NCI-H1436 treated with DMSO at 0.1 percent for 48 hours (cell line): Measurements from ENCODE around the gene ZNF502.
"Not testable (repeated sequence)": the region's sequence is repeated elsewhere in the genome, so short reads cannot be mapped to it uniquely, and the experiment has no call there.

ENCODE experiments used
- DNase-seq: peaks from one replicate; lab custom pipeline; 2025; lab: John Stamatoyannopoulos, UW

Gene ZNF502

DNA sequence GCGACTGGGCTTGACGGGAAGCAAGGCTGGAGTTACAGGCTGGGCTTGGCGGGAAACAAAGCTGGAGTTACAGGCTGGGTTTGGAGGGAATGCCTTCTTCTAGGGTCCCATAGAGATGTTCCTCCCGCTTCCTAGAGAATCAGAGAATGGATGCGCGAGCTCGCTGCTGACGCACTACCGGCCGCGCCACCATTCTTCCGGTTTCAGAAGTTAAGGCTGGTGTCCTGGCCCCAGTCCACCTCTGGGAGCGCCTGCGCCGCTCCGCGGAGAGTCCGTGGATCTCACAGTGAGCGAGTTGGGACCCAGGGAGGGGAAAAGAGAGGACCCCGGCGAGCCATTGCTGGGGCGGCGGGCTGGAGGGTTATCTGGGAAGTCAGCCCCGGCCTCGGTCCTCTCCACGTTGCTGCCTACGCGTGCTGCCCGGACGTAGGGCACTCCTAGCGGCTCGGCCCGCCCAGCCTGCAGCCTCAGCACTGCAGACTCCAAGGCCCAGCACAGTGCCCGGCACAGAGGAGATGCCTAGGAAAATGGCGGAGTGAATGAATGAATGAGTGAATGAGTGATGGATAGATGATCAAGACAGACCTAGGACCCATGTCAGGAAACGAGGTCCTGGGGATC, at the start of gene ZNF502:
ZNF502 (plus strand) TSS at position 206 of the 621 bp plus-strand sequence. CDS start 7,602 bp downstream, outside the sequence.
- no peak for DNase-seq

DNA sequence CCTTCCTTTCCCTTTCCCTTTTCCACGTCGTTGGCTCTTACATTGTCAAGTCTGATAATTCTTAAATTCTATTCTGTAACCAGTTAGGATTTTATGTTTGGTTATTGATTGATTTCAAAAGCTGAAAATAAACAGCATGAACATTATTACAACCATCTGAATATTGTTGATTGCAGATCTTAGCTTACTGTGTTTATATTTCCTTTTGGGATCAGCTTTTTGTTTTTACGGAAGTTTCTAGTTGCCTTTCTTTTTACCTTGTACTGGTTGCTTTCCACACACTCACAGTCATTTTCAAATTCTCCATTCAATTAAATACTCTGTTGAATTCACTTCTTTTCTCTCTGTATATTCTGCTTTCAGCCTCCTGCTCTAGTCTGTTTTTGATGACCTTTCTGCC, 47.3 kb upstream of the ZNF502 start:
- no peak for DNase-seq

DNA sequence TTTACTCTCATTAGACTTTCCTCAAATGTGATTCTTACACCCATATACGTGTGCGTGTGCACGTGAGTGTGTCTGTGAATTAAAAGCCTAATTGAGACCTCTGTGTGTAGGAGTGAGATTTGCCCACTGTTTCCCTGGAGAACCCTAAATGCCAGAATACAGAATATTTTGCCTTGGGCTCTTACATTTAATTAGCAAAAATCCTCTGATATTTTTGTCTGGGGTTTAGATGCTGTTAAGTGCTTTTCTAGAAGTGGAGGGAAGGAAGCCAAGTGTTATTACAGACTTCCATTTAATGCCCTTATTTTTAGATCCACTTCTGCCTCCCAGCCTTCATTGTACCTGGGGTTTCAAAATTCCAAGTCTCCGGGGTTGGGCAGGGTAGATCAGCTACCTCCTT, 46.1 kb upstream of the ZNF502 start:
- no peak for DNase-seq

DNA sequence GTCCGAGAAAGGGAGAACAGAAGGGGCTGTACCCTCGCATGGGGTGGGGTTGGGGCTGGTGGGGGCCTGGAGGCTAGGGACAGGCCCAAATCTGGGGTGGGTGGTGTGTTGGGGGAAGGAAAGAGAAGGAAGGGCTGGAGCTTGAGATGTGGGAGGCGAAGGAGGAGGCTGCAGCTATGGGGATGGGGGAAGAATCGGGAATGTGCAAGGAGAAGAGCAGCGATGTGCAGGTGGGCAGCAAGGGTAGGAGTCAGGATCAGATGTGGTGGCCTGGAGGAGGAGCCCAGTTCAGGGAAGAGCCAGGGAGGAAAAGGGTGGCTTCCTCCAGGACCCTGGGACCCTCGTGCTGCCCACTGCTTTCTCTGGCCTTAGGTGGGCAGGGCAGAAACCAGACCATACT, 42.7 kb upstream of the ZNF502 start:
- DNase-seq, result no peak

DNA sequence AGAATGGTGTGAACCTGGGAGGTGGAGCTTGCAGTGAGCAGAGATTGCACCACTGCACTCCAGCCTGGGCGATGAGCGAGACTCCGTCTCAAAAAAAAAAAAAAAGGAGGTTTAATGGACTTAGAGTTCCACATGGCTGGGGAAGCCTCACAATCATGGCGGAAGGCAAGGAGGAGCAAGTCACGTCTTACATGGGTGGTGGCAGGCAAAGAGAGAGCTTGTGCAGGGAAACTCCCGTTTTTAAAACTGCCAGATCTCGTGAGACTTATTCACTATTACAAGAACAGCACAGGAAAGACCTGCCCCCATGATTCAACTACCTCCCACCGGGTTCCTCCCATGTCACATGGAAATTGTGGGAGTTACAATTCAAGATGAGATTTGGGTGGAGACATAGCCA, 39.0 kb upstream of the ZNF502 start:
- DNase-seq, result not testable (repeated sequence)

DNA sequence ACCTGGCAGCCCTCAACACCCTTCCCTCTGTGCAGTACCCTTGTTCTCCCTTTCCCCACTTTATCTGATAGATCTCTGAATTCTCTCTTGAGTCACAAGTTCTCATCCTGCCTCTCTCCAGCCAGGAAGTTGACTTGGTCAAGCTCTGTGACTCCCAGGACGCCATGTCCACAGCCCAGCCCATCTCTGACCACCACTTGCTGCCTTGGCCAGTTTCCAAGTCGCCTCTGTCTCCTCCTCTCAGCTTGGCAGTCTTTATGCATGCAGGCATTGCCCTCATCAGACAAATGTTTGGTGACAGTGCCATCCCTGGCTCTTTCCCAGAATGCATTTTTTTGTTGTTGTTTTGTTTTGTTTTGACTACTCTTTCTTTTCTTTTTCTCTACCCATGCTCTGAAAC, 38.2 kb upstream of the ZNF502 start:
- no peak for DNase-seq

DNA sequence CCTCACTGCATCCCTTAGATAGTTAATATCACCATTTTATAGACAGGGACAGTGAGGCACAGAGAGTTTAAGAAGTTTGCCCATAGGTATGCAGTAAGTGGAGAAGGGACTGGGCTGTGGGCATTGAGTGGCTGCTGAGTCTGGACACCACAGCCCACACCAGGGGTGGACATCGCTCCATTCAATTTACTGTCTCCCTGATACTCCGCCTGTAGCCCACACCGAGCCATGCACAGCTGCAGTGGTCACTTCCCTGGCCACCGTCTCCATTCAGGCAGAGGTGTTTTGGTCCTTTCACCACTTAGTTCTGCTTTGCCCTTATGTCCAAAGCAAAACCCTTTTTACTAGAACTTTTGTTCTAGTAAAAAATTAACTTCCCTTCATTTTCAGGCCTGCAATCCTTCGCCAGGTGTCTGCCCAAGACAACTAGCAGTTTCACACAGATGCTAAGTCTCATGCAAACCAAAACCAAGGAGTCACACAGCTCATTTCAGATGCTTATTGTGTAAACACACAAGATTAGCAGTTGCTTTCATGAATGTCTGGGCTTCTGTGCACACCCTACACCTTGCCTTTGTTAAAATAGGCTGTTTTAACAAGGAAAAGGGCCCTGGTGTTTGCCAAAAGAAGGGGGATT, 33.9 kb upstream of the ZNF502 start:
- no peak for DNase-seq

DNA sequence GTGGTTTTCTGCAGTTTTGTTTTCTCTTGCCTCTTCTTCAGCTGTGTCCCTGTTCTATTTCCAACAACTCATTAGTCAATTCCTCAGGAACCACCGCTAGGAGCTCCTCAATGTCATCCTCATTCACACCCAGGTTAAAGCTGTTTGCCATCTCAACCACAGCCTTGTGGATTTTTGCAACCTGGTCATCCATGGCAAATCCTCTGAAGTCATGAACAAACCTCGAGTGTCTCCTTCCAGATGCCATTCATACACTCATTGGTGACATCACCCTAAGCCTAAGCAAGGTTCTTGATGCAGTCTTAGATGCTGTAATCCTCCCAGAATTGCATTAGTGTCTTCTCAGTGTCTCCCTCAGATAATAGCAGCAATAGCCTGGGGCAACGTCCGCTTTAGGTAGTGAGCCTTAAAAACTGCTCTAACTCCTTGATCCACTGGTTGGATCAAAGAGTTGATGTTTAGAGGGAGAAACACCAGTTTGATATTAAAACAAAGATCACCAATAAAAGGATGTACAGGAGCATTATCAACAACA, 31.5 kb upstream of the ZNF502 start:
- no peak for DNase-seq

DNA sequence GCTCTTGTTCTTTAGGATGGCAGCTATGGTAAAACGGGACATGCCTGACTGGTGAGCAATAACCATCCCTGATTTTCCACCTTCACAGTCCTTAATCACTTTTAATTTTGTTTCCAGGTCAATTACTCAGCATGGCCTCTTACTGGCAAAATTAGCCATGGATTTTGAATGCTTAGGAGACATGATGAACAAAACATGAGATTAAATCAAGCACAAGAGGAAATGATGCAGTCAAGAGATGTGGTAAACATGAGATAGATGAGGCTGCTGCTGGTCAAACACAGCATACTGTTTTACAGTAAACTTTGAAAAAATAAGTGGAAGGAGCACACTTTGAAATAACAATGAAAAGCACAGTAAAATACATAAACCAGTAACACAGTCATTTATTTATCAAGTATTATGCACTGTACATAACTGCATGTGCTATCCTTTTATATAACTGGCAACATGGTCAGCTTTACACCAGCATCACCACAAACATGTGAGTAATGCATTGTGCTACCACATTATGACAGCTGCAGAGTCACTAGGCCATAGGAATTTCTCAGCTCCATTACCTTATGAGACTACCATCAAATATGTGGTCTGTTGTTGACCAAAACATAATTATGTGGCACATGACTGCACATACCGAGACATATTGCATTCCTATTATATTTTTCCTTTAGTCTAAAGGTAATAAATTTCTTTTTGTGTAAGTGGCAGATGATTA, 30.1 kb upstream of the ZNF502 start:
- no peak for DNase-seq

DNA sequence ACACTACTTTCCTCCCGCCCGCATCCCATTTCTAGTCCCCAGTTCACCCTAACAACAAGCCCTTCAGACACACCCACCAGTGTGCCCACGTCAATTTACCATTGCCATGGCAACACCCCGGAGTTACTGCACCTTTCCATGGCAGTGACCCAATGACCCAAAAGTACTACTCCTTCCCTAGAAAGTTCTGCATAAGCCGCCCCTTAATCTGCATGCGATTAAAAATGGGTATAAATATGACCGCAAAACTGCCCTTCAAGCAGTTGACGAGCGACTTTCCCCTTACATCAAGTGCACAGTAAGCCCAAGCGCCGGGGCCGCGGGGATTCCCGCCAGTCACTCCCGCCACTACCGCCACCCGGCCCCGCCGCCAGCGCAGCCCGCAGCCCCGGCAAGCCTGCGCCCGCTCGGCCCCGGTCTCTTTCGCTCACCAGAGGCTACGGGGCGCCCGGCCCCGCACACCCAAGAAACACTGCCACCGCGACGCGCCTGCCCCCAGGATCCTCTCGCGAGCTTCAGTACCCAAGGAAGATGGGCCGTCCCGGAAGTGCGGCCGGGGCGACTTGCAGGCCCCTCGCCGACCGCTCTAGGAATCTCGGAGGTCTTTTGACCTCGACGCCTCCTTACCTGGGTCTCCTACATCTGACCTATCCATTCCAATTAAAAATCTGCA, 27.2 kb upstream of the ZNF502 start:
- DNase-seq, result peak; percentile 6

DNA sequence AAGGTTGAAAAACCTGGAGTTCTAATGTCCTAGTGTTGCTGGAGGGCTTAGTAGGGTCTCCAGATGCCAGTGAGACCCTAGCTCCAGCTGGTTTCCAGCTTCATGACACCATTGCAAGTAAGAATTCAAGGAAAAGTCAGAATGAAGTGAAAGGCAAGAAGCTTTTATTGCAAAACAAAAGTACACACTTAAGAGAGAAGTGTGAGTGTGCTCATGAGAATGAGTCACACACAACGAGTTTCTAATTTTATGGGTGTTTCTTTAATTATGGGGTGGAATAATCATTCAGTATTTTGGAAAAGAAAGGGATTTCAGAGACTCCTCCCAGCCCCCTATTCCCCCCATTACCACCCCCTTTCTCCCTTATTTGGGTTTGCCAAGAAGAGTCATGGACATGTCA, 24.6 kb upstream of the ZNF502 start:
- no peak for DNase-seq

DNA sequence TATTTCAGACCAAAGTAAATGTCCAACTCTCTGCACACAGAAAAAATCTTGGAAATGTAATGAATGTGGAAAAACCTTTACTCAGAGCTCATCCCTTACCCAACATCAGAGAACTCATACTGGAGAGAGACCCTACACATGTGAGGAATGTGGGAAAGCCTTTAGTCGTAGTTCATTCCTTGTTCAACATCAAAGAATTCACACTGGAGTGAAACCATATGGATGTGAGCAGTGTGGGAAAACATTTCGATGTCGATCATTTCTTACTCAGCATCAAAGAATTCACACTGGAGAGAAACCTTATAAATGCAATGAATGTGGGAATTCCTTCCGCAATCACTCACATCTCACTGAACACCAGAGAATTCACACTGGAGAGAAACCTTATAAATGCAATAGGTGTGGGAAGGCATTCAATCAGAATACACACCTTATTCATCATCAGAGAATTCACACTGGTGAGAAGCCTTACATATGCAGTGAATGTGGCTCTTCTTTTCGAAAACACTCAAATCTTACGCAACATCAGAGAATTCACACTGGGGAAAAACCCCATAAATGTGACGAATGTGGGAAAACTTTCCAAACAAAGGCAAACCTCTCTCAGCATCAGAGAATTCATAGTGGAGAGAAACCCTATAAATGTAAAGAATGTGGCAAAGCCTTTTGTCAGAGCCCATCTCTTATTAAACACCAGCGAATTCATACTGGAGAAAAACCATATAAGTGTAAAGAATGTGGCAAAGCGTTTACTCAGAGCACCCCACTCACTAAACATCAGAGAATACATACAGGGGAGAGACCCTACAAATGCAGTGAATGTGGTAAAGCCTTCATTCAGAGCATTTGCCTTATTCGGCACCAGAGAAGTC, 9.0 kb downstream of the ZNF502 start:
- DNase-seq, result no peak

DNA sequence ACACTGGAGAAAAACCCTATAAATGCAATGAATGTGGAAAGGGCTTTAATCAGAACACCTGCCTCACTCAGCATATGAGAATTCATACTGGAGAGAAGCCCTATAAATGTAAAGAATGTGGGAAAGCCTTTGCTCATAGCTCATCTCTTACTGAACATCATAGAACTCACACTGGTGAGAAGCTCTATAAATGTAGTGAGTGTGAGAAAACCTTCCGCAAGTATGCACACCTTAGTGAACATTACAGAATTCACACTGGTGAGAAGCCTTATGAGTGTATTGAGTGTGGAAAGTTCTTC, 9.6 kb downstream of the ZNF502 start:
- DNase-seq, result no peak

DNA sequence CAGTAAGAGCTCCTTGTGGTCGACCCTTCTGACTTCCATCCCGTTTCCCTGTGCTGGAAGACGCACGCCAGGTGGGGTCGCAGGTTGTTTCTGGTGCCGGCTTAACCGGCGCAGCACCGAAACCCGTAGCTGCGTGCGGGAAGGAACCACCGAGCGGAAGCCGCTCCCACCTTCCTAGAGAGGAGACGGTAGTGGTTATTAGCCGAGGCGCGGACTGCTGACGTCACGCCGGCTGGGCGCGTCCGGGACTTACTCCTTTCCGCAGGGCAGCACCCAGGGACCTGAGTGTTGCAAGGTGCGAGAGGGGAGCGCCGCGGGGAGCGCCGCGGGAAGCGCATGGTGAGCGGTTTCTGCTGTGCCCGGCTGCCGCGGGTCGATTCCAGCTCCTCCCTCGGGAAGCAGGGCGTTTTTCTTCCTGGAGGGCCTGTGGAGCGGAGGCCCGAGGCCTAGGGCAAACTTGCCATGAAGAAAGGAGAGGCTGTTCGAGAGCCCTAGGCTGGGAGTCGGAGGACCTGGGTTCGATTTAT, 17.0 kb downstream of the ZNF502 start, which contains the start of gene ZNF501:
ZNF501 (plus strand) TSS at position 252 of the 527 bp plus-strand sequence. CDS start 4,787 bp downstream, outside the sequence.
- DNase-seq, result peak; percentile 1

DNA sequence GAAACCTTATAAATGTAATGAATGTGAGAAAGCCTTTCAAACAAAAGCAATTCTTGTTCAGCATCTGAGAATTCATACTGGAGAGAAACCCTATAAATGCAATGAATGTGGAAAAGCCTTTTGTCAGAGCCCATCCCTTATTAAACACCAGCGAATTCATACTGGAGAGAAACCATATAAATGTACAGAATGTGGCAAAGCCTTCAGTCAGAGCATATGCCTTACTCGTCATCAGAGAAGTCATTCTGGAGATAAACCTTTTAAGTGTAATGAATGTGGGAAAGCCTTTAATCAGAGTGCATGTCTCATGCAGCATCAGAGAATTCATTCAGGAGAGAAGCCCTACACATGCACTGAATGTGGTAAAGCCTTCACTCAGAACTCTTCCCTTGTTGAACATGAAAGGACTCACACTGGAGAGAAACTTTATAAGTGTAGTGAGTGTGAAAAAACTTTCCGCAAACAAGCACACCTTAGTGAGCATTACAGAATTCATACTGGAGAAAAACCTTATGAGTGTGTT, 22.2 kb downstream of the ZNF502 start:
- DNase-seq, result no peak

DNA sequence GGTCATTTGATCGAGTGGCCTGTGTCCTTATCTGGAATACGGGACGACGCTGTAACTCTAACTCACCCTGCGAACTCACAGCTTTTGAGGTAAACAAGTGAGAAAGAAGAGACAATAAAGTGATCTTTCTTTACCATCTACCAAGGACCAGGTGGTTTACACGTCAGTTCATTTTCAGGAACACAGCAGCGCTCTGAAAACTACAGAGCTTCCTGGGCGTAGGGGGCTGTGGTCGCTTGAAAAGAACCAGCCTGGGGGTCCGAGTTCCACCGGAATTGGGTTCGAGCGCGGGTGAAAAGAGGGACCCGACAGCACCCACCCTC, 48.6 kb downstream of the ZNF502 start:
- no peak for DNase-seq

DNA sequence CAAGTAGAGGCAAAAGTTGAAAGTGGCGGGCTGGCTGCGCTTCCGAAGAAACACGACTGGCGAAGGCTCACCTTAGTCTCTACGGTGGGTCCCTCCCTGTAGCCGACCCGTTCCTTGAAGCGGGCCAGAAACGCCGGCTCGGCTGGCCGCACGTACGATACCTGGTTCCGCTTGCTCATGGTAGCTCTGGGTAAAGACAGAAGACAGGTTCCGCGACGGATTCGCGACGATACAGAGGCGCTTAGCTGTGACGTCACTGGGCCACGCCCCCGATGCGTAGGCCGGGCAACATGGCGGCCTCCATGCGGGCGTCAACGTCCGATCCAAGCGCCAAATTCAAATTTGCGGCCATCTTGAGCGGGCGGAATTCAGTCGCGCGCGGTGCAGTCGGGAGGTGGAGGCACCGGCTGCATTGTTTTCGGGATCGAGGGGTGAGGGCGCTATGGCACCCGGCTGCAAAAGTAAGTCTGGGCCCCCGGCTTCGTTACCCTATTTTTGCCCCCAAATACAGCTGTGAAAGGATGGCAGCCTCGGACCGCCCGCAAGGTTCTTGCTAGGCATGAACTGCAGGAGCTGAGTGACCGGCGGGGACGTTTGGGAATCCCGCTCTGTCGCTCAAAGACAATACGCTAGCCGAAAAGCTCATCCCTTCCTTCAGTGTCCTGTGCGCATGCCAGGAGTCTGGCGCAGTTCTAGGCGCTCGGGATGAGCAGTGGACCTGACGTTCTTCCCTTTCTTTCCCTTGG, 49.1 kb downstream of the ZNF502 start, which contains the start of the genes KIAA1143 and KIF15:
KIAA1143 (minus strand) TSS at position 196 of the 746 bp plus-strand sequence; CDS start at position 179, 17 bp downstream.
KIF15 (plus strand) TSS at position 371 of the 746 bp plus-strand sequence; CDS start at position 443, 72 bp downstream.
- DNase-seq, result peak; percentile 62

DNA sequence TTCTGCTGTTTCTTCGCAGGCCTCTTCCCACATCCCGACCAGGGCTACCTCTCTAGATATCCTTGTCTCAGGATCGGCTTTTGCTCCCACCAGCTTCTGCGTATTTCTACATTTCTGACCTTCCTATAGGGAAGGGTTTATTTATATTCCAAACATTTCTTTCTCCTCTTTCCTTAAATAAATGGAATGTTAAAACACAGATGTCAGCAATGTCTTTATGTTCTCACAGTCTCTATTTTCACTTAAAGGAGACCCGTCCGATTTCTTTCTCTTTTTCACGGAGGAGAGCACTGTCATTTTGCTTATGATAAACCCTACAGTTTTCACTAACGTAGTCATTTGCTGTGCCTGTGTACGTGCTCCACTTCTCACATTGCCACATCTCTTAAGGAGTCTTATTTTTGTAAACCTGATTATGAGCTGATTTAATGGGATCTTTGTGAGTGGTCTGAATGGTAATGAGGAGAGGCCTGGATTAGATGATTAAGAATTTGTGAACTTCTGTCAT, 49.8 kb downstream of the ZNF502 start:
- no peak for DNase-seq

DNA sequence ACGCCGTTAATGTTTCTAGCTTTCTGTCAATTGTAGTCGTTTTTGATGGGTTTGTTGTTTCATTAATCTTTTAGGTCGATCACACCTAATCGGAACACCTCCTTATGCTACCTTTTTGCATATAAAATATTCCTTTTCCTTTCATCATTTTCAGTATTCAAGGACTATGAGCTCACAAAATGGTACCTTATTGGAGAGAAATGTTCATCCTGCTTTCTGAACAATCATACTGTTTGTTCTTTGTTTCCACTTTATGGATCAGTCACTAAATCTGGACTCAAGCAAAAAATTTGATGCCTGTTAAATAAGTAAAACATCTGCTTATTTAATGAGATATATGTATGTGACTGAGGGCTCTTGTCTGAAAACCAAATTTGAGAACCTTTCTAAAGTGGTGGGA, 50.2 kb downstream of the ZNF502 start:
- no peak for DNase-seq

DNA sequence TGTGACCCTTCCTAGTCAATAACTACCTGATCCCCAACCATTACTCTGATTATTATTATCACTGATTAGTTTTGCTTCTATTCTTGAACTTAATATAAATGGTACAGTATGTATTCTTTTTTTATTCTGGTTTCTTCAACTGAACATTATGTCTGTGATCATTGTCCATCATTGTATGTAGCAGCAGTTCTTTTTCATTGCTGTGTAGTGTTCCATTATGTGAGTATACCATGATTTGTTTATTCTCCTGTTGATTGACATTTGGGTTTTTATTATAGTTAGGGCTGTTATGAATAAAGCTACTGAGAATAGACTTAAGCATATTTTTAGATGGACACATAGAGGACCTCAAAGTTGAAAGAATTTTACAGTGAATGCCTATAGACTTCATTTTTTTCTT, 51.8 kb downstream of the ZNF502 start:
- DNase-seq, result no peak
